Activated T-cell treated with anti-CD3 and anti-CD28 coated beads, Interleukin-2, amount 50 U/mL, for 4 hours (primary cell): Measurements from ENCODE around the gene ISM1. TPM values are rescaled to one million over a fixed set of nuclear protein-coding genes. Genes with fewer than 3 reads are reported as not detected.
A peak's percentile ranks its signal among the peaks of the same experiment; 100 is the strongest.

Experiments
- ATAC-seq, 2 donors: fragments of 200-7000 bp; cut with Tn5 transposase; one replicate each; pipeline ENCODE4 v1.10.0; 2021
- DNase-seq: peaks from one replicate; pipeline ENCODE4 v3.0.0-alpha.2; 2020
- H3K27me3 Mint-ChIP-seq: one replicate; pipeline ENCODE4 v1.8.0; 2021; ENCODE audit warnings: low read depth, mixed read lengths
- H3K36me3 Mint-ChIP-seq: one replicate; pipeline ENCODE4 v1.8.0; 2022; ENCODE audit warnings: mixed read lengths; ENCODE audit not compliant: insufficient read depth
- H3K4me1 Mint-ChIP-seq: one replicate; pipeline ENCODE4 v1.8.0; 2021; ENCODE audit warnings: low read depth, mixed read lengths
- H3K4me3 Mint-ChIP-seq: one replicate; pipeline ENCODE4 v1.8.0; 2021; ENCODE audit warnings: mild to moderate bottlenecking, moderate library complexity, mixed read lengths
- H3K9me3 Mint-ChIP-seq: one replicate; pipeline ENCODE4 v1.8.0; 2021; ENCODE audit warnings: mixed read lengths
- total RNA-seq, 3 donors: library from RNA; stranded (reverse); gene quantifications; one replicate each; pipeline ENCODE4 v1.2.1, GENCODE V29; 2021

The ISM1 gene
- total RNA-seq, 3 donors from 2014 or later = 3.5 to 11.5 (median 3.6) TPM

DNA sequence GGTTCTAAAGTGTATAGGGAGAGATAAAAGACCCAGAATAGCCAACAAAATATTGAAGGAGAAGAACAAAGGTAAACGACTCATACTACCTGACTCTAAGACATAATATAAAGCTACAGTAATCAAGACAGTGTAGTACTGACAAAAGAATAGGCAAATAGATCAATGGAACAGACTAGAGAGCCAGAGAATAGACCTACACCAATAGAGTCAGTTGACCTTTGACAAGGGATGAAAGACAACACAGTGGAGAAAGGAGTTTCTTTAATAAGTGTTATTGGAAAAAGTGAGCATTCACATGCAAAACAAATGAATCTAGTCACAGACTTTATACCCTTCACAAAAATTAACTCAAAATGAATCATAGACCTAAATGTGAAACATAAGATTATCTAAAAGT, 96.4 kb downstream of the ISM1 start:
- peaks cover 5% of the 10 kb centered on the region for H3K27me3 Mint-ChIP-seq
- peaks cover 24% of the 10 kb centered on the region for H3K9me3 Mint-ChIP-seq
- no peak overlapping the region for H3K4me3 Mint-ChIP-seq
- ATAC-seq = no peak
- no peaks in the 10 kb centered on the region for H3K36me3 Mint-ChIP-seq
- no peak for DNase-seq
- H3K4me1 Mint-ChIP-seq = peaks cover 3% of the 10 kb centered on the region

DNA sequence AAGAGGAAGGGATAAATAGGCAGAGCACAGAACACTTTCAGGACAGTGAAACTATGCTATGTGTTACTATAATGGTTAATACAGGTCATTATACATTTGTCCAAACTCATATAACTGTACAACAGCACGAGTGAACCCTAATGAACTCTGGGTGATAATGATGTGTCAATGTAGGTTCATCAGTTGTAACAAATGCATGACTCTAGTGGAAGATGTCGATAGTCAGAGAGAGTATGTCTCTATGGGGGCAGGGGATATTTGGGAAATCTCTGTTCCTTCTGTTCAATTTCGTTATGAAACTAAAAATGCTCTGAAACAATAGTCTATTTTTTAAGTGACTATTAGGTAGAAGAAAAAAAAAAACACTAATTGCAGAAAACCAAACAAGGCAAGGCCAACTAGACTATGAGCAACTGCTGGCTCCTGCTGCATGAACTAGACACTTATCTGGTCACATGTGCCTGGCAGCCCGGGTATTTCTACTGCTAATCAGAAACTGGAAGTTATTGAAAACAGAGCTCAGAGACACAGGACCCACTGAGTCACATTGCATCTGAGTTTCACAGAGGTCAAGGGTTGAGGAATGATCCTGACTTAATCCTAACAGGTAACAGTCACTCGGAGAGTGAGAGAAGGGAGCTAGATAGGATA, 97.9 kb downstream of the ISM1 start:
- no peaks in the 10 kb centered on the region for H3K36me3 Mint-ChIP-seq
- peaks cover 3% of the 10 kb centered on the region for H3K4me1 Mint-ChIP-seq
- H3K27me3 Mint-ChIP-seq = peaks cover 4% of the 10 kb centered on the region

DNA sequence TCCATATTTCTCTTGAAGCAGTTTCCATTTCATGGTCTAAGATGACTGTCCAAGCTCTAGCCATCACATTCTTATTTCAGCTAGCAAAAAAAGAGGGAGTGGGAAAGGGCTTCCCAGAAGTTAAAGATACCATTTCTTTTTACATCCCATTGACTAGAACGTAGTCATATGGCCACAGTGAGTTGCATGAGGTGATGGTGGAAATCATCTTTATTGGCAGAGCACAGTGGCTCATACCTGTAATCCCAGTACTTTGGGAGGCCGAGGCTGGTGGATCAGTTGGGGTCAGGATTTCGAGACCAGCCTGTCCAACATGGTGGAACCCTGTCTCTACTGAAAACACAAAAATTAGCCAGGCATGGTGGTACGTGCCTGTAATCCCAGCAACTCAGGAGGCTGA, 99.6 kb downstream of the ISM1 start:
- no peaks in the 10 kb centered on the region for H3K36me3 Mint-ChIP-seq
- H3K9me3 Mint-ChIP-seq = peaks cover 18% of the 10 kb centered on the region
- ATAC-seq (no peak), DNase-seq (no peak)
- peaks cover 3% of the 10 kb centered on the region for H3K4me1 Mint-ChIP-seq
- no peak overlapping the region for H3K4me3 Mint-ChIP-seq
- peaks cover 8% of the 10 kb centered on the region for H3K27me3 Mint-ChIP-seq

More for the DNA sequence above, 97.9 kb downstream of the ISM1 start:
- DNase-seq = no peak
- Mint-ChIP-seq H3K4me3 (no peak overlapping the region), H3K9me3 (peaks cover 24% of the 10 kb centered on the region)
- no peak for ATAC-seq

DNA sequence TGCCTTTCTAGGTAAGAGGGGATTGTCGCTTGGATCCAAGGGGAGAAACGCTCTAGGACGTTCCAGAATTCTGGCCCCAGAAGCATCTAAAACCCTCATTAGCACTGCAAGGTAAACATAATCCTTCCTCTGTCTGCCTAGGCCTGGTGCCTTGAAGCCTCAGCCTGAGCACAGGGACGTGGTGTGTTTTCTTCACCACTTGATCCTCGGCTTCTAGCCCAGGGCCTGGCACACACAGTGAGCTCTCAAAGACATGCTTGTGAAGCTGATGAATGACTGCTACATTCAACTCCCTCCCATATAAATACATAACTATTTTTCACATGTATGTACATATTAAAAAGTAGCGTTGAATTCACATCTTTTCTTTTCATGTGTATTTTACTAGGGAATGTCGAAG, 100.3 kb downstream of the ISM1 start:
- Mint-ChIP-seq H3K4me3 (no peak overlapping the region), H3K27me3 (peaks cover 8% of the 10 kb centered on the region), H3K9me3 (peaks cover 14% of the 10 kb centered on the region), H3K4me1 (peaks cover 3% of the 10 kb centered on the region), H3K36me3 (no peaks in the 10 kb centered on the region)
- DNase-seq (no peak), ATAC-seq (no peak)

DNA sequence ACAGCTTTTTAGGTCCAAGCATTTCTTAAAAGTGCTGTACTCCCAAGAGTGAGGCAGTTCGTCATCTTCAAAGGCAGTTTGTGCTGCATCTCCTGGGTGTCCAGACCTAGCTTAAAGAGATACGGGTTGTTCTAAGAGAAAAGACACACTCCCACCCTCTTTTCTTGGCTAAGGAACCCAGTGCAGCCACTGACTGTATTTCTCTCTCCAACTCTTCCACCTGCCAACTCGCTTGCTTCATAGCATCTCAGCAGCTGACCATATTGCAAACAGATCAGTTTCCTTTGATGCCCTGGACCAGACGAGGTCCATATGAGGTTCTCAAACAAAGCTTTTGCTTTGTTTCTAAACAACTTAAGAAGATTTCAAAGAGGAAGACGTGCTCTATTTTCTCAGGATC, 101.1 kb downstream of the ISM1 start:
- Mint-ChIP-seq H3K9me3 (peaks cover 7% of the 10 kb centered on the region), H3K4me3 (no peak overlapping the region), H3K27me3 (peaks cover 8% of the 10 kb centered on the region), H3K4me1 (peaks cover 3% of the 10 kb centered on the region), H3K36me3 (no peaks in the 10 kb centered on the region)
- no peak for ATAC-seq
- no peak for DNase-seq

DNA sequence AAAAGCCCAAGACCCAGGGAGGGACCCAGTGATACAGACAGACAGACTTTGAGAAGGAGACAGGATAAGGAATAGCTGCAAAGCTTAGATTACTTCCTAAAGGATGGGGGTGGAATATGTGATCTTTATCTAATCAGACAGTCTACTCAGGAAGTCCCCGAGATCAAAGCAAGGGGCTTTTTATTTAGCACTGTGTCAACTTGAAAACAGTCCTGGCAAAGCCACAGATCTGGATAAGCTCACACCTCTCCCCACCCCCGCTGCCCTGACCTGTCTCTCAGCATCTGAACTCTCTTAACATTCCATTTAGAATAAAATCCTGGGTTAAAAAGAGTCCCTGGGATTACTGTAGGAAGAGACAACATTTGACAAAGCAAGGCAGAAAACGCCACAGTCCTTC, 101.5 kb downstream of the ISM1 start:
- no peak overlapping the region for H3K4me3 Mint-ChIP-seq
- no peaks in the 10 kb centered on the region for H3K36me3 Mint-ChIP-seq
- no peak for DNase-seq
- peaks cover 8% of the 10 kb centered on the region for H3K27me3 Mint-ChIP-seq
- peaks cover 3% of the 10 kb centered on the region for H3K4me1 Mint-ChIP-seq
- no peak for ATAC-seq
- peaks cover 4% of the 10 kb centered on the region for H3K9me3 Mint-ChIP-seq

DNA sequence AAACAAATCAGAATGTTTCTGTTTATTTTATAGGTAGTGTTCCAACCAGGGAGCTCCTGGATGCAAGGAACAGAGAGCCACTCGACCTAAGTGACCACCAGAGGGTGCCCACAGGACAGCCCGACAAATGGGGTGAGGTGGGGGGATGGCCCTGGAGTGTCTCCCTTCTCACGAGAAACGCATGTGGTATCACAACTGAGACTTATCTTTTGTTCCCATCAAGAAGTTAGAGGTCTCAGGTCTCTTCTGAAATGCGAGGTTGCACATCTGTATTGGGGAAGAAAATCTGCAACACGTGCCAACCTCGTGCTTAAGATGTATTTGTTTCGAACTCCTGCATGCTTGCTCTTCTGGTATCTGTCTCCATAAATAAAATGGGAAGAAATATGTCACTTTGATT, 104.0 kb downstream of the ISM1 start:
- DNase-seq = no peak
- H3K4me1 Mint-ChIP-seq = peaks cover 3% of the 10 kb centered on the region
- no peak overlapping the region for H3K4me3 Mint-ChIP-seq
- H3K27me3 Mint-ChIP-seq = peaks cover 8% of the 10 kb centered on the region
- no peaks in the 10 kb centered on the region for H3K36me3 Mint-ChIP-seq
- ATAC-seq = no peak
- peaks cover 8% of the 10 kb centered on the region for H3K9me3 Mint-ChIP-seq

DNA sequence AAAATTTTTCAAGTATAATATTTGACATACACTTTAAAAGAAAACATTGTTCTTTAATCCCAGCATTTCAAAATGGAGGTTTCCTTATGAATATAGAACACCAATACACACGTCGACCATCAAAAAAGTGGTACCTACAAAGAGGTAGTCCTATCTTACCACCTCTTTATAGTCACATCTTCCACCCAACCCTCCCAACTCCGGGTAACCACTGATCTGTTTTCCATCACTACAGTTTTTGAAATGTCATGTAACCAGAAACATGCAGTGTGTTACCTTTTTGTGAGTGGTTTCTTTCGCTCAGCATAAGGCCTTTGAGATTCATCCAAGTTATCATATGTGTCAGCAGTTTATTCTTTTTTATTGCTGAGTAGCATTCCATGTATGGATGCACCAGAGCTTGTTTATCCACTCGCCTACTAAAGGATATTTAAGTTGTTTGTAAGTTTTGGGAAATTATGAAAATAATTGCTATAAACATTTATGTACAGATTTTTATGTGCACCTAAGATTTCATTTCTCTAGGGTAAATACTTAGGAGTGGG, 104.8 kb downstream of the ISM1 start:
- Mint-ChIP-seq H3K27me3 (peaks cover 8% of the 10 kb centered on the region), H3K36me3 (no peaks in the 10 kb centered on the region), H3K4me3 (no peak overlapping the region), H3K4me1 (peaks cover 3% of the 10 kb centered on the region), H3K9me3 (peaks cover 8% of the 10 kb centered on the region)
- DNase-seq = no peak
- no peak for ATAC-seq

DNA sequence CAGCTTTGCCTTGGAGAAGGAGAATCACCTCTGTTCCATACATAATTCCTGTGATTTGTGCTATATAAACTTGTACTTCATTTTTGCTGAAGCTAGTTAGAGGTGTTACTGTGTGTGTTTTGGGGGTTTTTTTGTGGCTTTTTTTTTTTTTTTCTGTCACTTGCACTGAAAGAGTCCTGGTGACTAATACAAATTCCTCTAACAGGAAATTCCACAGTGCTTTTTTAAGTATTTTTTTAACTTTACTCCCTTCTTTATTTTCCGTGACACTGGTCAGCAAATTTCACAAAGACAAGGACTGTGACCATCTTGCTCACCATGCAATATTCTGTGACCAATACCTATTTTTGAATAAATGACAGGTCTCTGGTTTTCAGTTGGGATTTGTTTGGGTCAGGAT, 110.5 kb downstream of the ISM1 start:
- ATAC-seq (no peak), DNase-seq (no peak)
- peaks cover 4% of the 10 kb centered on the region for H3K27me3 Mint-ChIP-seq
- H3K4me3 Mint-ChIP-seq = no peak overlapping the region
- no peaks in the 10 kb centered on the region for H3K36me3 Mint-ChIP-seq
- no peaks in the 10 kb centered on the region for H3K4me1 Mint-ChIP-seq
- peaks cover 8% of the 10 kb centered on the region for H3K9me3 Mint-ChIP-seq

DNA sequence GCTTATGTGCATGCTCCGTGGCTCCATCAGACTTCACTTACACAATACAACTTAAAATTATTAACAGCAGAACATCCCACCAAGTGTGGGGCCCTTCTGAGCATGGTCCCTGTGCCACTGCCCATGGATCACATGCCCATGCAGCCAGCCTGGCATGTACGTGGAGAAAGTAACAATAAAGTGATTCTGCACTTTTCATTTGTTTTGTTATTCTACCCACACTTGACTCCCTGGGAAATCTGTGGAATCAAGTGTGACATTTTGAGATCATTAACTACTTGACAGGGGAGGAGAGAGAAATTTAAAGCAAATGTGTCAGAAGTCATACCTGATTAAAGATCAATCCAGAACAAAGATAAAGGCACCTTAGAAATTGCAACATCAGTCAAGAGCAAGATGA, 112.0 kb downstream of the ISM1 start:
- Mint-ChIP-seq H3K4me3 (no peak overlapping the region), H3K9me3 (peaks cover 4% of the 10 kb centered on the region), H3K36me3 (no peaks in the 10 kb centered on the region), H3K27me3 (peaks cover 8% of the 10 kb centered on the region), H3K4me1 (no peaks in the 10 kb centered on the region)
- no peak for ATAC-seq
- DNase-seq = no peak

DNA sequence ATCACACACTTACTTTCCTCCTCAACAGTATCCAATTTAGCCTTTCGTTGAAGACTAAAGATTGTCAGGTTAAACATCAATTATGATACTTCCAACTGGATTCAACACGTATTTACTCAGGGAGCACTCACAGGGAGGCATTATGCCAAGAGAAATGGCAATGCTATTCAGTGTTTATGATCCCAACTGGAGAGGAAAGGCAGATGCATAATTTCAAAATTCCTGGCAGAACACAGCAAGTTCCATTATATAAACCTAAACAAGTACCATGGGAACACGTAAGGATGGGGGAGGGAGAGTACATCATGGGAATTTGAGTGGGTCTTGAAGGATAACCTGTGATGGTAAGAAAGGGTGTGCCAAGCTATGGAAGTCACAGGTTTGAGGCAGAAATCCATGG, 112.7 kb downstream of the ISM1 start:
- ATAC-seq = no peak
- no peaks in the 10 kb centered on the region for H3K36me3 Mint-ChIP-seq

DNA sequence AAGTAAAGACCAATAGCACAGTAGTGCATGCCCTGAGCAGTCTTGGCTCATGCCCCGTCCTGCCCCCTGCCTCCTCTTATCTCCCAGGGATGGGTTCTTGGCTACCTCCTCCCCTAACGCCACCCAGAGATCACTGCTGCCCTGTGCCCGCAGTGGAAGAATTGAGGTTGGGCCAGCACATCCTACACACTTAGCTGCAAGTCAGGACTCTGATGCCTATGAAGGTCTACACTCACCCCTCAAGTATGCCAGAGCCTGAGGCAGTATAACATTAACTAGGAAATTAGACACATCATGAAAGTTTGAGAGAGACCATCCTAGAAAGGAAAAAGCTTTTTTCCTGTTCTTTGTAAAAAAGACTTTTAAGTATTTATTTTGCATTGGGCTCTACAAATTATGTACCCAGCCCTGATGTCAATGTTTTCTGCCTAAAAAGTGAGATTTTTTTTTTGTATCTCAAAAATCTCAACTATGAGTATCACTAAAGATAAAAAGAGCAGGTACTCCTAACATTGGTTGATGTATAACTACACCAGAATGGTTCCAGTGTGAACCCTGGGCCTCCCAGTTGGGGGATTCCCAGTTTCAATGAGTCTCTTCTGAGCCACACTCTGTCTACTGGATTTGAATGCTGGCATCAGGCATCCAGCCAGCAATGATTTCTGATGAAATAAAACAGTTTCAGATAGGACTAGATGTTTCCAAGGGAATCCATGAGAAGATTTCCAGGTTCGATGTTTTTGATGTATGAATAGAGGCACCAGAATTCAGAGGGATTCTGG, 115.4 kb downstream of the ISM1 start:
- peaks cover 9% of the 10 kb centered on the region for H3K27me3 Mint-ChIP-seq
- no peaks in the 10 kb centered on the region for H3K9me3 Mint-ChIP-seq
- no peak overlapping the region for H3K4me3 Mint-ChIP-seq
- no peaks in the 10 kb centered on the region for H3K36me3 Mint-ChIP-seq
- no peaks in the 10 kb centered on the region for H3K4me1 Mint-ChIP-seq
- ATAC-seq (peak; percentile 50 to 59), DNase-seq (no peak)

More for the DNA sequence above, 112.7 kb downstream of the ISM1 start:
- DNase-seq = no peak
- Mint-ChIP-seq H3K4me3 (no peak overlapping the region), H3K9me3 (no peaks in the 10 kb centered on the region), H3K4me1 (no peaks in the 10 kb centered on the region), H3K27me3 (peaks cover 9% of the 10 kb centered on the region)

DNA sequence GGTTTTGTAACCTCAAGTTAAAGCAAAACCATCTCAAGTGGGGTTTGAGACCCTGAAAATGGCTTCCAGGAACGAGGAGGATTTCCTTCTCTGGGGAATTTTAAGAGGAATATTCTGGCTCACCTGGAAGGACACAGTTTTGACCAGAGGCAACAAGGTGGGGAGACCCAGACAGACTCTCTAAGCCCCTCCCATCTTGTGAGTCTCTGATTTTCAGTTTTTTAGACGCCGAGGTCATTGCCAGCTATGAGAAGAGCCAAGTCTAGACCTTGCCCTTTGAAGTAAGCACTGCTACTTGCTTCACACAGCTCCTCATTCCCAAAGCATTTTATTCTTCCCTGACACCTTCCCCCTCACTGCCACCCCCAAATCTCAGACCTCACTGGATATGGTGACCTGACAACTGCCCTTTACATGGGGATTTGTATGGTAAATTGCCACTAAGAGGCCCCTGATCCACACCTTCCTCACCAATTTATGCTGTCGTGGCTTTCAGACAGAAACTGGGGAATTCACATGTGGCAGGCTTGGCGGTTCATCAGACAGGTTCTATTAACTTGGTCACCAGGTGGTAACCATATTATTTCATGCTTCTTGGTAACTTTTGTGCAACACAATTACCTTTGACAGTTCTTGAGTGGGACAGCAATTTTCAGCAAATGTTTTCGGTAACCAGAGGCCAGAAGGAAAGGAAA, 116.2 kb downstream of the ISM1 start:
- Mint-ChIP-seq H3K4me3 (no peak overlapping the region), H3K36me3 (no peaks in the 10 kb centered on the region), H3K27me3 (peaks cover 9% of the 10 kb centered on the region), H3K4me1 (no peaks in the 10 kb centered on the region), H3K9me3 (no peaks in the 10 kb centered on the region)
- ATAC-seq (no peak), DNase-seq (no peak)

DNA sequence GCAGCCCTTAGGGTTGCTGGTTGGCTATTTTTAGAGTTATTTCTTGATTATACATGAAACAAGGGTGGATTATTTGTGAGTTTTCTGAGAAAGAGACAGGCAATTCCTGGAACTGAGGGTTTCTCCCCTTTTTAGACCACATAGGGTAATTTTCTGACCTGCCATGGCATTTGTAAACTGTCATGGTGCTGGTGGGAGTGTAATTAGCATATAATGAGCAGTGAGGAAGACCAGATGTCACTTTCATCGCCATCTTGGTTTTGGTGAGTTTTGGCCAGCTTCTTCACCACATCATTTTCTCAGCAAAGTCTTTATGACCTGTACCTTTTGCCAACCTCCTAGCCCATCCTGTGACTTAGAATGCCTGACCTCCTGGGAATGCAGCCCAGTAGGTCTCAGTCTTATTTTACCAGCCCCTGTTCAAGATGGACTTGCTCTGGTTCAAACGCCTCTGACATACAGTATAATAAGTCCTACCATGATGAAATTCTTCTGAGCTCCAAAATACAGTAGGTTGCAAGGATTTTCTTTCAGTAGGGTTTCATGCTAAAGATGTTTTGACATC, 117.1 kb downstream of the ISM1 start:
- Mint-ChIP-seq H3K36me3 (no peaks in the 10 kb centered on the region), H3K27me3 (peaks cover 7% of the 10 kb centered on the region), H3K4me1 (no peaks in the 10 kb centered on the region), H3K4me3 (no peak overlapping the region), H3K9me3 (no peaks in the 10 kb centered on the region)
- ATAC-seq (peak in 1 of 2 donors; percentile 45), DNase-seq (no peak)
